Astrocyte of the spinal cord (primary cell): ENCODE measurements around the gene RFX4.

Experiments used
- DNase-seq: peaks from one replicate; pipeline ENCODE4 v3.0.0; 2011; ENCODE audit warnings: low read depth, low spot score
- H3K4me3 ChIP-seq: 2 replicates; pipeline ENCODE4 v1.5.1; 2011; ENCODE audit warnings: low read depth, mild to moderate bottlenecking, low read length, moderate library complexity
- in situ Hi-C: cut with HindIII; loops from 2 replicates; pipeline ENCODE4 v1.10.0; 2017; ENCODE audit warnings: low sequenced_read_pairs
- TF ChIP-seq, protein P1 (sequence below): IDR thresholded peaks from 2 replicates; pipeline ENCODE4 v1.5.1; 2012; ENCODE audit warnings: low read depth, mild to moderate bottlenecking, low read length, inconsistent platforms

Gene RFX4

DNA sequence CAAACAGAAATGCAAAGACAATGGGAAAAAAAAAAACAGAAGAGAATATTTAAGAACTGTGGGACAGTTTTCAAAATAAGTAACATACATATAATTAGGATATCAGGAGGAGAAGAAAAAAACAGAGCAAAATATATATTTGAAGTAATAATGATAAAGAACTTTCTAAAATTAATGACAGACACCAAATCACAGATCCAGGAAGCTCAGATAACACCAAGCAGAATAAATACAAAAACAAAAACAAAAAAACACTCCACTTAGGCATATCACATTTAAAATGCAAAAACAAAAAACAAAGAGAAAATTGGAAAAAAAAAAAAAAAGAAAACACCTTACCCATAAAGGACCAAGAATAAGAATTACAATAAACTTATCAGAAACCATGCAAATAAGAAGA is 9.6 kb upstream of the RFX4 start:
- H3K4me3 ChIP-seq: no peak overlapping the region
- in situ Hi-C loops: no loop called here
- no peak for DNase-seq
- TF ChIP-seq, protein P1, sequence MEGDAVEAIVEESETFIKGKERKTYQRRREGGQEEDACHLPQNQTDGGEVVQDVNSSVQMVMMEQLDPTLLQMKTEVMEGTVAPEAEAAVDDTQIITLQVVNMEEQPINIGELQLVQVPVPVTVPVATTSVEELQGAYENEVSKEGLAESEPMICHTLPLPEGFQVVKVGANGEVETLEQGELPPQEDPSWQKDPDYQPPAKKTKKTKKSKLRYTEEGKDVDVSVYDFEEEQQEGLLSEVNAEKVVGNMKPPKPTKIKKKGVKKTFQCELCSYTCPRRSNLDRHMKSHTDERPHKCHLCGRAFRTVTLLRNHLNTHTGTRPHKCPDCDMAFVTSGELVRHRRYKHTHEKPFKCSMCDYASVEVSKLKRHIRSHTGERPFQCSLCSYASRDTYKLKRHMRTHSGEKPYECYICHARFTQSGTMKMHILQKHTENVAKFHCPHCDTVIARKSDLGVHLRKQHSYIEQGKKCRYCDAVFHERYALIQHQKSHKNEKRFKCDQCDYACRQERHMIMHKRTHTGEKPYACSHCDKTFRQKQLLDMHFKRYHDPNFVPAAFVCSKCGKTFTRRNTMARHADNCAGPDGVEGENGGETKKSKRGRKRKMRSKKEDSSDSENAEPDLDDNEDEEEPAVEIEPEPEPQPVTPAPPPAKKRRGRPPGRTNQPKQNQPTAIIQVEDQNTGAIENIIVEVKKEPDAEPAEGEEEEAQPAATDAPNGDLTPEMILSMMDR: no peak

DNA sequence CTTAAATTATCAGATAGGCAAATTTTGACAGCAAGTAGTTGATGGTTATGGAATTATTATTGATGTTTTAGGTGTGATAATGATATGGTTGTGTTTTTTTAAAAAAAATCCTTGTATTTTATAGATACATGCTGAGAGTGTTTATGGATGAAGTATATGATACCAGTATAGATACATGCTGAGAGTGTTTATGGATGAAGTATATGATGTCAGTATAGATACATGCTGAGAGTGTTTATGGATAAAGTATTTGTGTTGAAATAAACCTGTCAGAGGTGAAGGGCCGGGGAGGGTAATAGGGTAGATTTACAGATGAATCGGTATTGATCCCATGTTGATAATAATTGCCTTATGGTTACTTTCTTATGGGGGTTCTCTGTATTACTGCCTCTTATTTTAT is 6.0 kb upstream of the RFX4 start:
- TF ChIP-seq, protein P1: no peak
- no peak for DNase-seq
- in situ Hi-C loops: no loop called here
- no peak overlapping the region for H3K4me3 ChIP-seq

DNA sequence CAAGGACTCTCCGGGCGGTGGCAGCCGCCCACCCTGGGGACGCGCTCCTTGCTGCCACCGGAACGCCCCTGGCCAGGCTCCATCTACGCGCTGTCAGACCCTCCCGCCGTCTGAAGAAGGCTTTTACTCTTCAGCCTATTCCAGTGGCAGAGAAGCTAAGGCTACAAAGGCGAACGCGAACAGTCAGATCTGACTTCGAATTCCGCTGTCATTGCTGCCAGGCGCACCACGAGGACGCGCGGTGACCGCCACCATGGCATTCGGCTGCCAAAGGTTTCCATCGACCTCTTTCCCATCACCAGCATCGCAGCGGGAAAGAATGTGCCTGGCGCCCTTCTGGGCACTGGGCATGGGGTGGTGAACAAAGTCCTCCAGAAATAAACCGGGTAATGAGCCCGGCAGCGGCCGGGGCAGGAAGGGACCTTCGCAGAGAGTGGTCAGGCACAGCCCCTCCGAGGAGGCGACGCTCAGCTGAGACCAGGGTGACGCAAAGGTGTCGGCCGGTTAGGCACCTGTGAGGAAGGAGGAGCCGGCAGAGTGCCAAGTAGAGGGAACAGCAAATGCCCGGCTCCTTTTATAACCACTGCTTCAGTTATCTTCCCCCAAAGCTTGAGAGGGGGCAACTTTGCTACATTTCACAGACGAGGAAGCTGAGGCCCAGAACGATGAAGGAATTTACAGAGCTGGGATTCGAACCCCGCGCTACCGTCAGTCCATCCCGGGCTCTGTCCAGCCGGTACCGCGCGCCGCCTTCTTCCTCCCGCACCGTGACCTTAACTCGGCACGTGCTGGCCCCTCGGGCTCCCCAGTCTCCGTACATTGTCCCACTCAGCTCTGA is 1.9 kb upstream of the RFX4 start:
- H3K4me3 ChIP-seq: no peak overlapping the region
- in situ Hi-C loops: no loop called here
- no peak for DNase-seq
- TF ChIP-seq, protein P1: no peak

DNA sequence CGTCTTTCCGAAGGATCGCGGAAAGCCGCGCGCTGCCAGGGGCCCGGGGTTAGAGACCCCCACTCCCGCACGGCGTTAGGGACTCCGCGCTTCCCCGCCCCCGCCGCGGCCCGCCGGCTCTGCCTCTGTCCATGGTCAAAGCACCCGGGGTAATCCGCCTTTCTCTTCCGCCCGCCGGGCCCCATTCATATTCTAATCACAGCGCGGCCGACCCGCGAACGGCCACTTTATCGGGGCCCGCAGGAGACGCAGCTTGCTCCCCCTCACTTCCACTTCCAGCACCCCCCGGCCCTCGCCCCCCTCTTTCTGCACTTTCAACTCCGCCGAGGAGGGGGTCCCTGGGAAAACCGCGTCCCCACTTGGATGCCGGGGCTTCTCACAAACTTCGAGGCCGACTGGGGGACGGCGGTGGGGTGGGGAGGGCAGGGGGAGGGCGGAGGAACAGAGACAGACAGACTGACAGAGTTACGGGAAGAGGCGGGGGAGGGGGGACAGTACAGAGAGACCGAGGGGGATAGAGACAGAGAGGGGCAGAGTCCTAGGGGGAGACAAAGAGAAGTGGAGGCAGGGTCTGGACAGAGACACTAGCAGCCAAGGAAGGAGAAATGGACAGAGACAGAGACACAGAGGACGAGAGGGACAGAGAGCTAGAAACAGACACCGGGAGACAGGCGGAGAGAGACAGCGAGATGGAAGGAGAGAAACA is 1.1 kb upstream of the RFX4 start:
- no peak for DNase-seq
- H3K4me3 ChIP-seq: no peak overlapping the region
- TF ChIP-seq, protein P1: no peak
- in situ Hi-C loops: no loop called here

DNA sequence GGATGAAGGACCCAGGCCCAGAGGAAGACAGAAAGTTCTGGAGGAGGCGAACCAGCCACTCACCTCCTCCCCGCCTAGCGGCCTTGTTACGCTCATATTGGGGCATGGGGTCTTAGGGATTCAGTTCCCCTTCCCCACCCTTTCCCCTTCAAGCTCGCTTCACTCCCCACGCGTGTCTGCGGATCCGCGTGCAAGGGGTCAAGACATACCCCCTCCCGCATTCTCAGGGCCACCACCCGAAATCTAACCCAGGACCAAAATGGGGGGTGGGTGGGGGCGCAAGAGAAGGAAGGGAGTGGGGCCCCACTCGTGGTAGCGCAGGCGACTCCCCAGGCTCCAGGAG is 584 bp upstream of the RFX4 start:
- in situ Hi-C loops: no loop called here
- H3K4me3 ChIP-seq: no peak overlapping the region
- TF ChIP-seq, protein P1: no peak
- no peak for DNase-seq

DNA sequence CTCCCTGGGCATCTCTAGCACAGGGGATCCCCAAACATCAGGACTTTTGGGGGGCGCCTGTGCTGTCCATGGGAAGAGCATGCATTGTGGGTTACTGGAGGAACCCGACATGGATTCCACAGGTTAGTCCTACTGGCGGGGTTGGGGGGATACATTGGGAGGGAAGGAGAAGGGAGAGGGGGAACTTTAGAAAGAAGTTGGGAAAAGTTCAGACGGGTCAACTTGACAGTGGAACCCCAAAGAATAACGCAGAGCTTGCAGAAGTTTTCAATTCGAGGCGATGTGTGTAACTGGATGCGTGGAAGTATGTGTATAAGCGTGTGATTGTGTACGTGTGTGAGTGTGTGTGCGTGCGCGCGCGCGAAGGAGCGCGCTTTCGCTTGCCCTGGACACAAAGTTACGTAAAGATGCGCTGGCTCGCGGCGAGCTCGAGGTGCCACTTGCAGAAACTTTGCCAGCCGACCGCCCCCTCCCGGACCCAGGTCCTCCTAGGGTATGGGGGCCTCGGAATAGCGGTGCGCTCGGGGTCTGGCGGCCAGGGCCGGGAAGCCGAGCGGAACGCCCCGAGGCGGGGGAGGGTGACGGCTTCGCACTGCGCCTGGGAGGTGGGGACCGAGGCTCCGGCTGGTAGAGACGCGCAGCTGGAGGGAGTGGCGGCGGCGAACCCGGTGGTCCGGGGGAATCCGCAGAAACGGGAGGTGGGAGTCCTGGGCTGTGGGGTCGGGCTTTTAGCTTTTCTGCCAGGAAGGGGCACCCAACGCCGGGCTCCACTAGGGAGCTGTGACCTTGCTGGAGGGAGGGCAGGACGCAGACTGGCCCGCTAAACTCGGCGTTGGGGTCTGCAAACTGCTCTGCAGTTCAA is 669 bp downstream of the RFX4 start:
- H3K4me3 ChIP-seq: peak overlapping the region; percentile 5
- DNase-seq: no peak
- in situ Hi-C loops: no loop called here
- TF ChIP-seq, protein P1: no peak
